Measurements from ENCODE around the gene CTU1.

GRCh38 chr19:51145916-51146493 is 37.8 kb upstream of the CTU1 start:
- TF ChIP-seq POLR2A (IDR thresholded peaks at IDR 0.05) (no peak), EP300 (IDR thresholded peaks at IDR 0.05) (no peak), CTCF (IDR thresholded peaks at IDR 0.05) (no peak)
